HepG2 (cell line): Measurements from ENCODE around the gene STK4. TPM values are rescaled to one million over a fixed set of nuclear protein-coding genes. Genes with fewer than 3 reads are reported as not detected.

ENCODE experiments used
- ARHGAP35 ChIP-seq: sonication (generic); formaldehyde crosslinking; IDR thresholded peaks from 2 replicates; pipeline ENCODE4 v1.9.0; 2022; ENCODE audit warnings: mild to moderate bottlenecking, inconsistent platforms, moderate library complexity, missing genetic modification reagents, borderline replicate concordance
- DMTF1 ChIP-seq: sonication (generic); formaldehyde crosslinking; IDR thresholded peaks from 2 replicates; pipeline ENCODE4 v1.4.0; 2020; ENCODE audit warnings: mild to moderate bottlenecking, missing genetic modification reagents
- HOXD1 ChIP-seq: sonication (generic); formaldehyde crosslinking; IDR thresholded peaks from 2 replicates; pipeline ENCODE4 v1.5.0; 2020; ENCODE audit warnings: missing genetic modification reagents
- NCOA1 ChIP-seq: sonication (generic); formaldehyde crosslinking; IDR thresholded peaks from 2 replicates; pipeline ENCODE4 v1.9.0; 2021; ENCODE audit warnings: missing genetic modification reagents
- NONO ChIP-seq, 2 experiments: fragments of 450-650 bp in 1 of 2; sonication (generic) in 1 of 2; formaldehyde crosslinking in 1 of 2; IDR thresholded peaks in 1 of 2; conservative IDR thresholded peaks in 1 of 2; 2 replicates each; pipeline versions ENCODE4 v1.6.1 to v1.8.0; 2017 to 2022; ENCODE audit warnings: mild to moderate bottlenecking in 1 of 2, missing genetic modification reagents in 1 of 2, moderate library complexity in 1 of 2
- REST ChIP-seq, 2 experiments: IDR thresholded peaks; 2 replicates each; pipeline ENCODE4 v1.6.1; 2011 to 2012; ENCODE audit warnings: low read length in 2 of 2, borderline replicate concordance in 1 of 2, low read depth in 1 of 2, mild to moderate bottlenecking in 1 of 2, moderate library complexity in 1 of 2
- SIN3A ChIP-seq: IDR thresholded peaks from 2 replicates; pipeline ENCODE4 v1.6.1; 2011; ENCODE audit warnings: low read depth, mild to moderate bottlenecking, control low read depth, low read length, borderline replicate concordance
- STAG1 ChIP-seq: sonication (generic); formaldehyde crosslinking; IDR thresholded peaks from 2 replicates; pipeline ENCODE4 v1.4.0; 2020; ENCODE audit warnings: missing genetic modification reagents
- TBX2 ChIP-seq: sonication (generic); formaldehyde crosslinking; IDR thresholded peaks from 2 replicates; pipeline ENCODE4 v1.5.0; 2020; ENCODE audit warnings: missing genetic modification reagents, mild to moderate bottlenecking, borderline replicate concordance
- TCF7L2 ChIP-seq: IDR thresholded peaks from 2 replicates; pipeline ENCODE4 v1.6.1; 2011; ENCODE audit warnings: mild to moderate bottlenecking, low read depth, low read length, moderate library complexity
- ZBTB21 ChIP-seq: sonication (generic); formaldehyde crosslinking; IDR thresholded peaks from 2 replicates; pipeline ENCODE4 v1.4.0; 2020; ENCODE audit warnings: missing genetic modification reagents
- ZBTB38 ChIP-seq: sonication (generic); formaldehyde crosslinking; IDR thresholded peaks from 2 replicates; pipeline ENCODE4 v1.5.1; 2020; ENCODE audit warnings: mild to moderate bottlenecking, missing genetic modification reagents
- ZFP82 ChIP-seq: sonication (generic); formaldehyde crosslinking; IDR thresholded peaks from 2 replicates; pipeline ENCODE4 v1.5.1; 2020; ENCODE audit warnings: mild to moderate bottlenecking, missing genetic modification reagents, borderline replicate concordance
- ZNF354B ChIP-seq: sonication (generic); formaldehyde crosslinking; IDR thresholded peaks from 2 replicates; pipeline ENCODE4 v1.8.0; 2022; ENCODE audit warnings: mild to moderate bottlenecking, missing genetic modification reagents
- ZNF562 ChIP-seq: sonication (generic); formaldehyde crosslinking; IDR thresholded peaks from 2 replicates; pipeline ENCODE4 v1.8.0; 2022; ENCODE audit warnings: missing genetic modification reagents, borderline replicate concordance
- ZNF780A ChIP-seq: sonication (generic); formaldehyde crosslinking; IDR thresholded peaks from 2 replicates; pipeline ENCODE4 v1.8.0; 2022; ENCODE audit warnings: mild to moderate bottlenecking, missing genetic modification reagents, moderate library complexity
- polyA plus RNA-seq, 8 experiments: library from polyadenylated mRNA; depleted of rRNA in 3 of 8; stranded (reverse) in 7 of 8; unstranded in 1 of 8; fragments of >200 nt; fragmentation: Illumina TruSeq in 4 of 8; extraction: Trizol in 4 of 8; gene quantifications; 2 replicates each; pipeline versions ENCODE4 v1.2.1 to v1.2.3, GENCODE V29; 2011 to 2016; ENCODE audit warnings: low read depth in 4 of 8, missing spikeins in 1 of 8, mixed read lengths in 1 of 8; ENCODE audit not compliant: insufficient read depth in 1 of 8
- total RNA-seq, 5 experiments: library from RNA; depleted of rRNA; stranded (reverse); fragments of >200 nt; fragmentation: Illumina TruSeq; extraction: Trizol; gene quantifications; 2 replicates each; pipeline ENCODE4 v1.2.3, GENCODE V29; 2016; ENCODE audit warnings: low read depth in 1 of 5
- TF ChIP-seq, protein P1 (sequence below): sonication (generic); formaldehyde crosslinking; IDR thresholded peaks from 2 replicates; pipeline ENCODE4 v1.8.1; 2022; ENCODE audit warnings: low read depth, mild to moderate bottlenecking, missing genetic modification reagents
- TF ChIP-seq, protein P2 (sequence below): sonication (generic); formaldehyde crosslinking; IDR thresholded peaks from 2 replicates; pipeline ENCODE4 v1.4.0; 2020; ENCODE audit warnings: missing genetic modification reagents, mild to moderate bottlenecking, borderline replicate concordance

STK4 gene
- total and polyA plus RNA-seq, 2 of the 13 experiments (the other 11 are each of a cell fraction or from before 2014, with no cell fraction given): 25.6 to 38.3 TPM

DNA sequence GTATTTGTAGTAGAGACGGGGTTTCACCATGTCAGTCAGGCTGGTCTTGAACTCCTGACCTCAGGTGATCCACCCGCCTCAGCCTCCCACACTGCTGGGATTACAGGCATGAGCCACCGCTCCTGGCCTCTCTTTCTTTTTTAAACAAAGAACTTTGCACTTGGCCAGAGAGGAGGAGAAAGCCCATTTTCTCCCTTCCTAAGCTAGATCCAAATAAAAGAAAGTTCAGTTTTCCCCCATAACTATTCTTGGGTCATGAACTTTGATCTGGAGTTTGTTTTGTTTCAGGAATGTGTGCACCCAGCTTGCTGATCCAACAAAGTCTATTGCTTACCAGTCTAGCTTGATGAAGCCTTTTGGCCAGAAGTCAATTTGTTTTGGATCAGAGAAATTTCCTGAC, 111.2 kb downstream of the STK4 start (continued):
- TF ChIP-seq REST (IDR thresholded peaks at IDR 0.05; ENCODE audit: borderline replicate concordance in 1 of 2, low read depth in 1 of 2, low read length in 2 of 2): no peak
- TF ChIP-seq ZBTB21 (CRISPR knock-in tag): no peak
- no peak for TF ChIP-seq NONO (IDR thresholded peaks at IDR 0.05)
- TF ChIP-seq NONO (CRISPR knock-in tag; conservative IDR thresholded peaks at IDR 0.05): no peak
- TF ChIP-seq SIN3A: no peak
- peak; percentile 40; the same call in 1 of the 2 replicates for TF ChIP-seq TBX2 (CRISPR knock-in tag)
- no peak for TF ChIP-seq HOXD1
- TF ChIP-seq ARHGAP35 (CRISPR knock-in tag): no peak
- no peak for TF ChIP-seq DMTF1 (CRISPR knock-in tag)
- TF ChIP-seq NCOA1 (CRISPR knock-in tag): no peak
- TF ChIP-seq, protein P1, sequence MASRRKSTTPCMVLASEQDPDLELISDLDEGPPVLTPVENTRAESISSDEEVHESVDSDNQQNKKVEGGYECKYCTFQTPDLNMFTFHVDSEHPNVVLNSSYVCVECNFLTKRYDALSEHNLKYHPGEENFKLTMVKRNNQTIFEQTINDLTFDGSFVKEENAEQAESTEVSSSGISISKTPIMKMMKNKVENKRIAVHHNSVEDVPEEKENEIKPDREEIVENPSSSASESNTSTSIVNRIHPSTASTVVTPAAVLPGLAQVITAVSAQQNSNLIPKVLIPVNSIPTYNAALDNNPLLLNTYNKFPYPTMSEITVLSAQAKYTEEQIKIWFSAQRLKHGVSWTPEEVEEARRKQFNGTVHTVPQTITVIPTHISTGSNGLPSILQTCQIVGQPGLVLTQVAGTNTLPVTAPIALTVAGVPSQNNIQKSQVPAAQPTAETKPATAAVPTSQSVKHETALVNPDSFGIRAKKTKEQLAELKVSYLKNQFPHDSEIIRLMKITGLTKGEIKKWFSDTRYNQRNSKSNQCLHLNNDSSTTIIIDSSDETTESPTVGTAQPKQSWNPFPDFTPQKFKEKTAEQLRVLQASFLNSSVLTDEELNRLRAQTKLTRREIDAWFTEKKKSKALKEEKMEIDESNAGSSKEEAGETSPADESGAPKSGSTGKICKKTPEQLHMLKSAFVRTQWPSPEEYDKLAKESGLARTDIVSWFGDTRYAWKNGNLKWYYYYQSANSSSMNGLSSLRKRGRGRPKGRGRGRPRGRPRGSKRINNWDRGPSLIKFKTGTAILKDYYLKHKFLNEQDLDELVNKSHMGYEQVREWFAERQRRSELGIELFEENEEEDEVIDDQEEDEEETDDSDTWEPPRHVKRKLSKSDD: no peak
- no peak for TF ChIP-seq ZNF562
- no peak for TF ChIP-seq ZFP82 (CRISPR knock-in tag)
- TF ChIP-seq TCF7L2: no peak
- no peak for TF ChIP-seq ZNF354B (CRISPR knock-in tag)
- TF ChIP-seq ZNF780A (CRISPR knock-in tag): no peak
- TF ChIP-seq, protein P2, sequence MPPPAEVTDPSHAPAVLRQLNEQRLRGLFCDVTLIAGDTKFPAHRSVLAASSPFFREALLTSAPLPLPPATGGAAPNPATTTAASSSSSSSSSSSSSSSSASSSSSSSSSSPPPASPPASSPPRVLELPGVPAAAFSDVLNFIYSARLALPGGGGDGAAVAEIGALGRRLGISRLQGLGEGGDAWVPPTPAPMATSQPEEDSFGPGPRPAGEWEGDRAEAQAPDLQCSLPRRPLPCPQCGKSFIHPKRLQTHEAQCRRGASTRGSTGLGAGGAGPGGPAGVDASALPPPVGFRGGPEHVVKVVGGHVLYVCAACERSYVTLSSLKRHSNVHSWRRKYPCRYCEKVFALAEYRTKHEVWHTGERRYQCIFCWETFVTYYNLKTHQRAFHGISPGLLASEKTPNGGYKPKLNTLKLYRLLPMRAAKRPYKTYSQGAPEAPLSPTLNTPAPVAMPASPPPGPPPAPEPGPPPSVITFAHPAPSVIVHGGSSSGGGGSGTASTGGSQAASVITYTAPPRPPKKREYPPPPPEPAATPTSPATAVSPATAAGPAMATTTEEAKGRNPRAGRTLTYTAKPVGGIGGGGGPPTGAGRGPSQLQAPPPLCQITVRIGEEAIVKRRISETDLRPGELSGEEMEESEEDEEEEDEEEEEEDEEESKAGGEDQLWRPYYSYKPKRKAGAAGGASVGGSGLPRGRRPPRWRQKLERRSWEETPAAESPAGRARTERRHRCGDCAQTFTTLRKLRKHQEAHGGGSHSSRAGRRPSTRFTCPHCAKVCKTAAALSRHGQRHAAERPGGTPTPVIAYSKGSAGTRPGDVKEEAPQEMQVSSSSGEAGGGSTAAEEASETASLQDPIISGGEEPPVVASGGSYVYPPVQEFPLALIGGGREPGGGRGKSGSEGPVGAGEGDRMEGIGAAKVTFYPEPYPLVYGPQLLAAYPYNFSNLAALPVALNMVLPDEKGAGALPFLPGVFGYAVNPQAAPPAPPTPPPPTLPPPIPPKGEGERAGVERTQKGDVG: peak; percentile 65; the same call in 1 of the 2 replicates
- no peak for TF ChIP-seq ZBTB38 (CRISPR knock-in tag)
- TF ChIP-seq STAG1 (CRISPR knock-in tag): no peak
